GM12875 (cell line): ENCODE data around the gene LDLRAD4.

Source experiments
- H3K4me3 ChIP-seq: one replicate; pipeline ENCODE4 v1.5.1; 2011; ENCODE audit warnings: low read depth, low read length, control low read depth
- CTCF ChIP-seq: IDR thresholded peaks from 2 replicates; pipeline ENCODE4 v1.5.1; 2011; ENCODE audit warnings: low read depth, mild to moderate bottlenecking, control low read depth, inconsistent platforms, low read length, moderate library complexity, borderline replicate concordance; ENCODE audit not compliant: insufficient read depth

Gene LDLRAD4

GRCh38 chr18:13585379-13586153 is 367.0 kb downstream of the LDLRAD4 start:
- TF ChIP-seq CTCF, result no peak
- no peak overlapping the region for H3K4me3 ChIP-seq

GRCh38 chr18:13587001-13587400 is 368.4 kb downstream of the LDLRAD4 start:
- H3K4me3 ChIP-seq, result no peak overlapping the region
- TF ChIP-seq CTCF, result no peak

- no peak for TF ChIP-seq CTCF
- H3K4me3 ChIP-seq, result no peak overlapping the region
These were observed 368.9 kb downstream of the LDLRAD4 start for GRCh38 chr18:13587477-13587876.

GRCh38 chr18:13587937-13588336 is 369.4 kb downstream of the LDLRAD4 start:
- H3K4me3 ChIP-seq, result no peak overlapping the region
- TF ChIP-seq CTCF, result no peak

GRCh38 chr18:13589316-13589715 is 370.8 kb downstream of the LDLRAD4 start:
- no peak overlapping the region for H3K4me3 ChIP-seq
- no peak for TF ChIP-seq CTCF

- no peak for TF ChIP-seq CTCF
- no peak overlapping the region for H3K4me3 ChIP-seq
These were observed 371.4 kb downstream of the LDLRAD4 start for GRCh38 chr18:13589943-13590342.

GRCh38 chr18:13592246-13592645 is 373.7 kb downstream of the LDLRAD4 start:
- TF ChIP-seq CTCF, result no peak
- no peak overlapping the region for H3K4me3 ChIP-seq
